ENCODE data around the gene GRSF1. TPM values are rescaled to one million over a fixed set of nuclear protein-coding genes. Genes with fewer than 3 reads are reported as not detected.

Gene GRSF1
- total RNA-seq, 1 donor from 2014 or later, result 112 TPM

- H3K79me2 ChIP-seq (ENCODE audit: insufficient read depth, low read length), result no peaks in the 10 kb centered on the region
- no peak overlapping the region for H3K4me2 ChIP-seq (ENCODE audit: low read length)
- H3K27me3 Mint-ChIP-seq (ENCODE audit: low read depth, unreplicated experiment), result peaks cover 2% of the 10 kb centered on the region
These were observed 37.9 kb upstream of the GRSF1 start for GRCh38 chr4:70877556-70877955.

GRCh38 chr4:70874268-70875156 lies 34.8 kb upstream of the GRSF1 start:
- Histone ChIP-seq H3K79me2 (ENCODE audit: insufficient read depth, low read length) (no peaks in the 10 kb centered on the region), H2AFZ (ENCODE audit: low read depth, low read length) (no peak overlapping the region), H3K27ac (ENCODE audit: low read depth, low read length) (no peak overlapping the region), H3K4me1 (ENCODE audit: insufficient read depth, low read length) (no peaks in the 10 kb centered on the region), H3K9me3 (ENCODE audit: insufficient read depth, low read depth, low read length) (no peaks in the 10 kb centered on the region), H4K20me1 (ENCODE audit: insufficient read depth, low read length) (no peaks in the 10 kb centered on the region), H3K36me3 (ENCODE audit: insufficient read depth, low read length) (no peaks in the 10 kb centered on the region), H3K4me2 (ENCODE audit: low read length) (no peak overlapping the region), H3K9ac (ENCODE audit: low read length) (no peak overlapping the region), H3K27me3 (ENCODE audit: insufficient read depth, low read length) (no peaks in the 10 kb centered on the region), H3K4me3 (ENCODE audit: insufficient read depth, low read depth, low read length) (no peak overlapping the region)
- no peak for TF ChIP-seq EZH2 (IDR thresholded peaks at IDR 0.05; ENCODE audit: insufficient read depth, low read length)
- no peak for TF ChIP-seq CTCF (IDR thresholded peaks at IDR 0.05; ENCODE audit: insufficient read depth, low read depth, low read length)
- H3K4me1 Mint-ChIP-seq (ENCODE audit: low read depth, unreplicated experiment), result no peaks in the 10 kb centered on the region
- H3K27ac Mint-ChIP-seq (ENCODE audit: unreplicated experiment), result no peak overlapping the region
- H3K27me3 Mint-ChIP-seq (ENCODE audit: low read depth, unreplicated experiment), result peaks cover 2% of the 10 kb centered on the region
- FAIRE-seq, result no peak
- H3K9me3 Mint-ChIP-seq (ENCODE audit: unreplicated experiment), result no peaks in the 10 kb centered on the region
- no peak overlapping the region for H3K4me3 Mint-ChIP-seq (ENCODE audit: unreplicated experiment)
- DNase-seq (ENCODE audit: low read depth), result no peak
- no peaks in the 10 kb centered on the region for H3K36me3 Mint-ChIP-seq (ENCODE audit: low read depth, unreplicated experiment)

More at GRCh38 chr4:70877556-70877955, 37.9 kb upstream of the GRSF1 start:
- FAIRE-seq, result no peak
- Mint-ChIP-seq H3K9me3 (ENCODE audit: unreplicated experiment) (no peaks in the 10 kb centered on the region), H3K36me3 (ENCODE audit: low read depth, unreplicated experiment) (no peaks in the 10 kb centered on the region), H3K27ac (ENCODE audit: unreplicated experiment) (no peak overlapping the region), H3K4me1 (ENCODE audit: low read depth, unreplicated experiment) (no peaks in the 10 kb centered on the region), H3K4me3 (ENCODE audit: unreplicated experiment) (no peak overlapping the region)
- H3K9ac ChIP-seq (ENCODE audit: low read length), result no peak overlapping the region
- no peak overlapping the region for H2AFZ ChIP-seq (ENCODE audit: low read depth, low read length)
- no peaks in the 10 kb centered on the region for H4K20me1 ChIP-seq (ENCODE audit: insufficient read depth, low read length)
- no peaks in the 10 kb centered on the region for H3K36me3 ChIP-seq (ENCODE audit: insufficient read depth, low read length)
- no peak overlapping the region for H3K27ac ChIP-seq (ENCODE audit: low read depth, low read length)
- no peaks in the 10 kb centered on the region for H3K4me1 ChIP-seq (ENCODE audit: insufficient read depth, low read length)
- no peak for TF ChIP-seq CTCF (IDR thresholded peaks at IDR 0.05; ENCODE audit: insufficient read depth, low read depth, low read length)
- TF ChIP-seq EZH2 (IDR thresholded peaks at IDR 0.05; ENCODE audit: insufficient read depth, low read length), result no peak
- DNase-seq (ENCODE audit: low read depth), result no peak
- no peaks in the 10 kb centered on the region for H3K27me3 ChIP-seq (ENCODE audit: insufficient read depth, low read length)
- no peaks in the 10 kb centered on the region for H3K9me3 ChIP-seq (ENCODE audit: insufficient read depth, low read depth, low read length)
- H3K4me3 ChIP-seq (ENCODE audit: insufficient read depth, low read depth, low read length), result no peak overlapping the region

GRCh38 chr4:70873216-70873615 lies 33.5 kb upstream of the GRSF1 start:
- TF ChIP-seq CTCF (IDR thresholded peaks at IDR 0.05; ENCODE audit: insufficient read depth, low read depth, low read length) (no peak), EZH2 (IDR thresholded peaks at IDR 0.05; ENCODE audit: insufficient read depth, low read length) (no peak)
- FAIRE-seq, result no peak
- no peaks in the 10 kb centered on the region for H3K36me3 Mint-ChIP-seq (ENCODE audit: low read depth, unreplicated experiment)

More at GRCh38 chr4:70873216-70873615, 33.5 kb upstream of the GRSF1 start:
- H3K27me3 ChIP-seq (ENCODE audit: insufficient read depth, low read length), result no peaks in the 10 kb centered on the region
- no peak overlapping the region for H3K9ac ChIP-seq (ENCODE audit: low read length)
- no peak overlapping the region for H2AFZ ChIP-seq (ENCODE audit: low read depth, low read length)
- no peaks in the 10 kb centered on the region for H4K20me1 ChIP-seq (ENCODE audit: insufficient read depth, low read length)
- no peak for DNase-seq (ENCODE audit: low read depth)
- Mint-ChIP-seq H3K27me3 (ENCODE audit: low read depth, unreplicated experiment) (peaks cover 2% of the 10 kb centered on the region), H3K4me3 (ENCODE audit: unreplicated experiment) (no peak overlapping the region), H3K4me1 (ENCODE audit: low read depth, unreplicated experiment) (no peaks in the 10 kb centered on the region), H3K9me3 (ENCODE audit: unreplicated experiment) (no peaks in the 10 kb centered on the region), H3K27ac (ENCODE audit: unreplicated experiment) (no peak overlapping the region)
- H3K4me1 ChIP-seq (ENCODE audit: insufficient read depth, low read length), result no peaks in the 10 kb centered on the region
- H3K4me2 ChIP-seq (ENCODE audit: low read length), result no peak overlapping the region
- H3K36me3 ChIP-seq (ENCODE audit: insufficient read depth, low read length), result no peaks in the 10 kb centered on the region
- H3K79me2 ChIP-seq (ENCODE audit: insufficient read depth, low read length), result no peaks in the 10 kb centered on the region
- H3K27ac ChIP-seq (ENCODE audit: low read depth, low read length), result no peak overlapping the region
- H3K9me3 ChIP-seq (ENCODE audit: insufficient read depth, low read depth, low read length), result no peaks in the 10 kb centered on the region
- no peak overlapping the region for H3K4me3 ChIP-seq (ENCODE audit: insufficient read depth, low read depth, low read length)
